ENCODE data around the gene HS6ST3. TPM values are rescaled to one million over a fixed set of nuclear protein-coding genes. Genes with fewer than 3 reads are reported as not detected.
"Not testable (repeated sequence)": the region's sequence is repeated elsewhere in the genome, so short reads cannot be mapped to it uniquely, and the experiment has no call there.

The HS6ST3 gene
- polyA plus RNA-seq, 1 donor: 0.23 TPM

DNA sequence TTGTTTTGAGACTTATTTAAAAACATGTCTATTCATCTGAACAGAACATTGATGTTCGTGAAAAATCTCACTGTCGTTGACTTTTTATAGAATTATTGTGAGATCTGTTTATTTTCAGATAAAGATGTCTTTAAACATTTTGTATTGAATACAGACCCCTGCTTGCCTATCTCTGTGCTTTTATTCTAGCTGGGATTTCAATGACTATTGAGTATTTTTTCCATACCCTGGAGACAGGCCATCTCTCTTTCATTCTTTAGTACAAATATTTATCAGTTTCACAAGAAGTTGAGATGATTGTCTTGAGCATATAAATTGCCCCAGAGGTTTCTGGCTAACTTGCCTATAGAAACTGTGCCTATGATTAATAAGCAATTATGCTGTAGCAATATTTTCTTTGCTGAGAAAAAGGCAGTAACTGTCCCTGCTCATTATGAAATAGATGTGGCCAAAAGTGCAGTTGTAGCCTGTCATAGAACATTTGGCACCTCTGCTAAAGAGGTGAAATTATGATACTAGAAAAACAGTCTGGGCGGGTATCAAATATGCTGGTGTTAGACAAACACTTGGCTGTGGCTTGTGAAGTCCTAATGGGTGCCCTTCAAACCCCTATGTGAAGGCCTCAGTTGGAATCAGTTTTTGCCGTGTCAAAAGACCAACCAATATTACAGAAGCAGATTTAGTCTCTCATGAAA, 360.6 kb downstream of the HS6ST3 start:
- no peak for DNase-seq

DNA sequence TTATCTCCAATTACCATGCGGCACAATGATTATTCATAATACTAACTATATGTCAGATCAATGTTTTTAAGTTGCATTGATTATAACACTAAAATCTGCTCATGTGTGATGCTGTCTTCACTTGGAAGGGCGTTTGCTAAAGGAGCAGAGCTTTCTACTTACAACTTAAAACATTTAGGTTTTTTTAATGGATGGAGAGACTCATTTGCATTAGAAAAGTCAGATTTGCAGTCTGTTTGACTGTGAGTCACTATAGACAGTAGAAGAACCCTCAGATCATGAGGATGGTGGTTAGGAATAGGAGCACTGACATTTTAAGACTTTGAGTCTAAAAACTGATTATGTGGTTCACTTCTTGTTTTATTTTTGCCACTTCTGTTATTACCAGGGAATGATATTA, 364.6 kb downstream of the HS6ST3 start:
- no peak for DNase-seq

DNA sequence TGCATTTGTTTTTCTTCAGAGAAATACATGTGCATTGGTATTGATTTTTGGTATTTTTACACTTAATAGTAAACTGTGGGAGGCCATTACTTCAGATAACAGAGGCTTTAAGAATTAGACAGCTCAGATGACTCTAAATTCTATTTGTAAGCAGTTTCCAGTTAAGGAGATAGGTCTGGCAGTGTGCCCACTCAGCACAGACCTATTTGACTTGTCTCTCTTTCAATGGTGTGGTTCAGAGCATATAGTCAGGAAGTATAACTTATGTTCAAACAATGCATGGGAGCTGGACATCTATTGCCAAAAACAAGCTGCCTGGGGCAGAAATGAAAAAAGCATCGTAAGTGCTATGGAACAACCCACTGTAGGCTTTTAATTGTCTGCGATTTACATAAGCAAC, 370.7 kb downstream of the HS6ST3 start:
- DNase-seq: no peak

DNA sequence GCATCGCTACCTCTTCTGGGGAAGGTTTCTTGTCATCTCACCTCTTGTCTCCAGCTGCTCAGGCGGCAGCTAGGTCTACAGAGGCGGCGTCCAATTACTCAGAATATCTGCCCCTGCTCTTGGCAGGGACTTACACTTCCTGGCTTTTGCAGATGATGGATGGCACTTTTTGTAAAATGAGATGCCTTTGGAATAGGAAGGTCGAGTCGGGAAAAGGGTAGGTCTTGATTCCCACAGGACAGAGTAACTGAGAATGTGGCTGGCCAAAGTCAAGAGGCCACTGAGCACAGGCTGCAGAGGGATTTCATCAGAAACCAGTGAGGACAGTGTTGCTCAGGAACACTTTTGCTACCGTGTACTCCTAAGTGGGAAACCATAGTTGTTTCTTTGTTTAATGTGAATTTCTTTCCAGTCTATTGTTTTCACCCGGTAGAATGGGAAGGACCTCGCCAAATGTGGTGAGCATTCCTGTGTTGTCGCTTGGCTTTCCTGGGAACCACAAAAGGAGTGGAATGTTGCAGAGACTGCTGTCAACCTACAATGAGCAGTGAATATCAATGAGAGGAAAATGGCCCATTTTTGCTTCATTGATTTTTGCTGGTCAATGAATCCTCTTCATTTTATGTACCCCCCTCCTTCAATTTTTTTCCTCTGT, 383.7 kb downstream of the HS6ST3 start:
- DNase-seq: no peak

DNA sequence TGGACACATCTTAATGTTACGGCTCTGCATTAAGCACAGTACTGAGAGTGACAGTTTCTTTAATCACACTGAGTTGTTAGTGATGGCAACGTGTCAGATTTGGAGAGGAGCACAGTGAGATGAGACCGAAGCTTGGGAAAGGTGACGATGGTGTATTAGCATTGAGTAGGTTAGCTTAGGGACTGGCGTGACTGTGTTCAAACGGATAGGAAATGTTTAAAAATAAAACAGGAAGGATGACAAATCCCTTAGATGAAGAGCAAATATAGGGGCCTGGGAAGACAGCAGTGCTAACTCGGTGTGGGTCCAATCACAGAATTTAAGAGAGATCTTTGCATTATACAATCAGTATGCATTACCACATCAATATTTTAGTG, 384.3 kb downstream of the HS6ST3 start:
- DNase-seq: no peak

DNA sequence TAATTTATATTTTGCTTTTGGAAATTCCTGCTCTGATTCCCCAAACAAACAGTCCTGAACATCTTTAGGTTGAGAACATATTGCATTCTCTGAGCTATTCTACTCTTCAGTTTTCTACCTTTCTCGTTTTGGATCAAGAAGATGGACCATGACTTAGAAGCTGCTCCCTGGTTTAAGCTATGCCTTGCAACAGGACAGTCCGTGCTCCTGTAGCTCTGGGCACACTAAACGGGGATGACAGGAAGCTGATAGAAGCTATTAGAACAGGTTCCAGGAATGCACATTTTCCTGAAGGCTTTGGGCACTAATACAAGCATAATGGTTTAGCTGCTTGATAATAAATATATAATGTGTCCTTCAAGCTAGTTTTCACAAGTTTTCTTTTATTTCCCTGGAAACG, 385.2 kb downstream of the HS6ST3 start:
- no peak for DNase-seq

DNA sequence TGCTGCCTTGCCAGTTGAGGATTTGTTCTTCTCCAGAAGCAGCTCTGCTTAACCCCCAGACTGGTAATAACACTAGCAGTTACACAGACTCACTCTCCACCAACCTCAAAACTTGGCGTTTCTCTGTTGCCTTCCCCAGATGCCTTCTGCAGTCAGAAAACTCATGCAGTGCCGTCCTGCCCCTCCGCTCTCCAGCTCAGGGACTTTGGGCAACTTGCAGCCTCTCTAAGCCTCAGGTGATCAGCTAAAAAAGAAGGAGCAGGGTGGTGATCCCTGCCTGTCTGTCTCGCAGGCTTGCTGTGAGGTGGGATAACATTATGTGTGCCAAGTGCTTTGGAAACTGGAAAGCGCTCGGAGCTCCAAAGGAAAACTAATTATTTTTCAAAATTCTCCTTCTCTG, 391.6 kb downstream of the HS6ST3 start:
- no peak for DNase-seq

DNA sequence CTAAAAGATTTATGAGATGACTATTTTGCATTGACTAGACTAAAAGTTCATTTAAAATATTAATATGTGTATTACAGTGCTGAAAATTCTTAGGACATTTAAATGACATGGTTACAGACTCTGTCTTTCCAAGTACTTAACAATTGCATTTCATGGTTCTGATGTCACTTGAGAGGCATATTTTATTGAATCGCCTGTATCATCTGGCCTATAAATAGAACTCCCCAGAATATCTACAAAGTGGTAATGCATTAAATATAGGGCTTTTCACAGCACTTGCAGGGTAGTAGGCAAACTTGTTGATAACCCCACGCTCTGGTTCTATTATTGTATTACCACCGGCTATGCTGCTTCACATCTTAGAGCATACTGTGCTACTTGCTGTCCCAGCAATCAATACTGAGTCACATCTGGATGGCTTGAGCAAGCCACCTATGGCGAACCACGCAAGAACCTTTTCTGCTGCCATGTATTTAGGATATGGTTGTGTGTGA, 400.6 kb downstream of the HS6ST3 start:
- DNase-seq: no peak

DNA sequence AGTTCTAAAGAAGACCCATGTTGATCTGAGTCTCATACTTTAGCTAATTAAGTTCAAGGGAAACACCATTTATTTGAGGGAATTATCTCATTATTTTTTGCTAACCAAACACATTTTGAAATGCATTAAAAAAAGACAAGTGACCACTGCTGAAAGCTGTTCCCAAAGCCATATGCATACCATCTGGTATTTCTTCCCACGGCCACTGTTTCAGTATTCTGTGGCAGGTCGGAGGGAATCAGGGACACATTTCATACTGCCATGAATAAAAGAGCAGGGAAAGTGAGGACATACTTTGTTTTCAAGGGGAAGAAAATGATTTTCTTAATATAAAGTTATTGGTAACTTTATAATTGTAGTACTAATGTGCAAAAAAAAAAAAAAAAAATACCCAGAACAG, 401.2 kb downstream of the HS6ST3 start:
- no peak for DNase-seq

DNA sequence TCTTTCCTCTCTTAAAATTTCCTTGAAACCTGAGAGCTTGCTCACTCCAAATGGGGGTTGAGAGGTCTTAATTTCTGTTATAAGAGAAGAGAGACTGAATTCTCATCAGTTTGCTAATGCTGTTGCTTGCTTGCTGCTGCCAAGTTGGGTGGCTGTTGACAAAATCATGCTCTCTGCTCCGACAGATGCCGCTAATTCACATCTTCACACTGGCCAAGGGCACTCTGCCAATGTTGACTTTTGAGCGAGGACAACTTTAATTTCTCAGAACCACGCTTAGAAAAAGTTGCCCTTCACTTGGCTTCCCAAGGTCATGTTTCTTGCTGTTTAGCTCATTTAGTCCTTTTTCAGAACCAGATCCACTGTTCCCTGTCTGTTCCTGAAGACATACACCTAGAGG, 402.9 kb downstream of the HS6ST3 start:
- DNase-seq: no peak

DNA sequence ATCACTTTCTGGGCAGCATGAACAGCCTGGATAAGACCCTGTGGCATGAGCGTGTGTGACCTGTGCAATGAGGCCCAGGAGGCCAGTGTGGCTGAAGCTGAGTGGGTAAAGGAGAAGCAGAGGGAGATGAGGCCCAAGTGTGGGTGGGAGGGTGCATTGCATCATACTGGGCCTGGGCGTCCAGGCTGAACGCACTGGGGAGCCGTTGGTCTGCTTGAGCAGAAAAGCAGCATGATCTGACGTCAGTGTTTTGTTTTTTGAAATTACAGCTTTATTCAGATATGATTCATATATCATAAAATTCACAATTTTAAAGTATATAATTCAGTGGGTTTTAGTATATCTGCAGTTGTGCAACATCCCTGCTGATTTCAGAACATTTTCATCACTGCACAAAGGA, 409.7 kb downstream of the HS6ST3 start:
- no peak for DNase-seq

DNA sequence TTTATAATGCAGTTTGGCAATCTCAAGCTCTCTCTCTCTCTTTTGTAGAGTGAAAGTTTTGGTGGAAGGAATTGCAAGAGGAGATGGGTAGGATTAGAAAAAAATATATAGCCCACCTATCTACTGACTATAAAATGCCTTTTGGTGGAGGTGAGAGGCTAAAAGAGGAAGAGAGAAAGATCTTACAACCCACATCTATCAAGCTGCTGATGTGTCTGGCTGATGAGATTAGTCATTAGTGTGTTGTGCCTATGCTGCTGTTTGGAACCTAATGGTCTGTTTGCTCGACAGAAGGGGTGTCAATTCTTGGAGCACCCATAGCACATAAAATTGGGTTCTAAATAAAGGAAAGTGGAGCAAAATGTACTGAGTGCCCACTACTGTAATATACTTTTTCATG, 411.0 kb downstream of the HS6ST3 start:
- DNase-seq: no peak

DNA sequence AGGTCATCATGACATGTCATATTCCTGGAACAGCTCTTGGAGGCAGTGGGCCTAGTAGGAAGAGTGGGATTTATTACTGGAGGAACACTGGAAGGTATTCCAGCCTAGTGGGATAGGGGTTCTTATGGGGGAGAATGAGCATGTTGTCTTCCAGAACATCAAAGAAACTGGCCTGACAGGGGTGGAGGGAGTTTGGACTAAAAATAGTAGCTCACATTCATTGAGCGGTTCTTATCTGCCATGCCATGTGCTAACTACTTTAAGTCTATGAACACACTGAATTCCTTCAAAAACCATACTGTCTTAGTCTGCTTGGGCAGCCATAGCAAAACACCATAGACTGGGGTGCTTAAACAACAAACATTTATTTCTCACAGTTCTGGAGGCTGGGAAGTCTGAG, 413.6 kb downstream of the HS6ST3 start:
- no peak for DNase-seq

DNA sequence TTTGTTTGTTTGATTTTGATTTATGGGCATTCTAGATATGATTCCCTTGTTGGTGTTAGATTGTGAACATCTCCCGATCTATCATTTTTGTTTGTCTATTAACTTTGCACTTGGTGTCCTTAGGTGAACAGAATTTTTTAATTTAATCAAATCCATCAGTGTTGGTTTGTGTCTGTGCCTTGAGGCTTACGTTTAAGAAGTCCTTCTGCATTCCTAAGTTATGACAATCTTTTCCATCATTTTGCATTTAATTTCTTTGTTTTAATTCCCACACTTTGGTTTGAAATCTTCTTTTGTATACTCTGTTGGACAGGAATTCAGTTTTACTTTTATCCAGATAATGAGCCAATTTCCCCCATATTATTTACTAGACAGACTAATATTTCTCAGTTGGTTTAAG, 421.7 kb downstream of the HS6ST3 start:
- DNase-seq: no peak

DNA sequence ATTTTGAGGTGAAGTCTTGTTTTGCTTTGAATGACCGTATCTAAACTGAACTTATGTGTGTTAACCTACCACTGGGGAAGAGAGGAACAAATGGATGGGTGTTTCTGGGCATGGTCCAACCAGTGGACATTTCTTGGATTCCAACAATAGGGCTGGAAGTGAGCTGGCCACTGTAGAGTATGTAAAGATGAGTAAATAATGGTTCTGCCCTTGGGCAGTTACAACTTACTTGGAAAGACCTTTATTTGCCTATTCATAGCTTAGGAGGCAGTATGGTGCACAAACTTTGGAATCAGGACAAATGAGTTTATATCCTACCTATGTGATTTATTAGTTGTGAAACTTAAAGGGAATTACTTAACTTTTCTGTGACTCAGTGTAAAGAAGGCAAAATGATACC, 429.5 kb downstream of the HS6ST3 start:
- DNase-seq: no peak

DNA sequence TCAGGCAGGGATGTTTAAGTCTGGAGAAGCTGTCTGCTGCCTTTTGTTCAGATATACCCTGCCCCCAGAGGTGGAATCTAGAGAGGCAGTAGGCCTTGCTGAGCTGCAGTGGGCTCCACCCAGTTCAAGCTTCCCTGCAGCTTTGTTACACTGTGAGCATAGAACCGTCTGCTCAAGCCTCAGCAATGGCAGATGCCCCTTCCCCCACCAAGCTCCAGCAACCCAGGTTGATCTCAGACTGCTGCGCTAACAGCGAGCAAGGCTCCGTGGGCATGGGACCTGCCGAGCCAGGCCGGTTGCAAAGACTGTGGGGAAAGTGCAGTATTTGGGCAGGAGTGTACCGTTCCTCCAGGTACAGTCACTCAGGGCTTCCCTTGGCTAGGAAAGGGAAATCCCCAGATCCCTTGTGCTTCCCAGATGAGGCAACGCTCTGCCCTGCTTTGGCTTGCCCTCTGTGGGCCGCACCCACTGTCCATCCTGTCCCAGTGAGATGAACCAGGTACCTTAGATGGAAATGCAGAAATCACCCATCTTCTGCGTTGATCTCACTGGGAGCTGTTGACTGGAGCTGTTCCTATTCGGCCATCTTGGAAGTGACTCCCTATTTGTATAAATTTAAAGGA, 434.6 kb downstream of the HS6ST3 start:
- not testable (repeated sequence) for DNase-seq

DNA sequence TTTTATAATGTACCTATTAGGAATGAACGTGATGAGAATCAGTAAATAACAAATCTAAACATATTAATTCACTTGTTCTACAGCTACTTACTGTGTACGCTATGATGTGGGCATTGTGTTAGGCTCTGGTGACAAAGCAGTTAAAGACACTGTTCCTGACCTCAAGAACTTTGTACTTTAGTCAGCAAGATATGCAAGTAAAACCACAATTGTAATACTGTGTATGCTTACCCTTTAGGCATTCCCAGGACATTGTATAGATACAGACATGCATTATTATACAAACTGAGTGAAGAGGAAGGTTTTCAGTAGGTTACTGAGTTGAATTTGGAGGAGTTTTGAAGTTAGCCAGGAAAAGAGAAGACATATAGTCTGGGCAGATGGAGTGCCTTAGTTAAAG, 435.8 kb downstream of the HS6ST3 start:
- DNase-seq: no peak

DNA sequence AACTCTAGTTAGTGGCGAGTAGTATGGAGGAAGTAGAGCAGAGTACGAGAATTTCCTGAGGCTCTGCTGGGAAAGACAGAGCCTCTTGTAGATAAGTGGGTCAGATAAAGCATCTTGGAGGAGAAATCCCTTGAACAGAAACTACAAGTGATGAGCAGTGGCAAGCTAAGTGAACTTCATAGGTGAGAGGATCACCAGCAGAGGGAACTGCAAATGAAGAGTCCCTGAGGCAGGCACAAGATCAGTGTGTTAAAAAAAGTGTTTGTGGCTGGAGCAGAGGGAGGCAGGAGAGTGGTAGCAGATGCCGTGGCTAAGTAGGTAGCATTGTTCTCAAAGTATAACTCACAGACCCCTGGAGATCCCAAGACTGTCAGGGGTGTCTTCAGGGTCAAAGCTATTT, 437.6 kb downstream of the HS6ST3 start:
- DNase-seq: no peak

DNA sequence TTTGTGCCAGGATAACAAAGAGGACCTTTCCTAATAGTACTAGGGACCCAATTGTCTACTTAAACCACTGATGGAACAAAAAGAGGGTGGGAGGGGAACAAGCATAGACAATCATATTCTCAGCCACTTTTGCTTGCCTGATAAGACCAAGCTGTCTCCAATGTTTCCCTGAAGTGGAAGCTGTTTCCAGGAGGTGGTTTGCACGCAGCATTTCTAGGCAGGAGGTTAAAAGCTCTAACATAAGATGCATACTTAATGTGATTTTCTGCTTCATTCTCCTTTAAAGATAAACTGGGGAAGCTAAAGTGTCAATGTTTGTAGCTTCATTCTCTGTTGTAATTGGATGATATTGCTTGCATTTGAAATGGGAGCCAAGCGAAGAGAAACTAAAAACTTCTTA, 442.9 kb downstream of the HS6ST3 start:
- DNase-seq: no peak

DNA sequence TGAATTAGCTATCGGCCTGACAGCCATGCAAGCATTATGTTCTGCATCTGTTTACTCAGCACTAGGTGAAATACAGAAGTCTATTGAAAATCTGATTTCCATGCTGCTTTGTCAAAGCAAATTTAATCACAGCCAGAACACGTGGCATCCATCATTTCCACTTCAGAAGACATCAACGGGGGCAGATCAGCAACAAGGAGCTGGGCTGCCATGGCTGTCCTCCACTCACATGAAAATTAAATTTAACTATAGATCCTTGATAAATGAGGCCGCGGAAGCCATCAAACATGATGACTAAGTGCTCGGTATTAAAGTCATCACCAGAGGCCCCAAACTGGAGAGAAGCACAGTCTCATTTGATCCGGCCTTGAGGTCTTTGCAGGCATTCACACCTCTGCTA, 443.5 kb downstream of the HS6ST3 start:
- DNase-seq: no peak

DNA sequence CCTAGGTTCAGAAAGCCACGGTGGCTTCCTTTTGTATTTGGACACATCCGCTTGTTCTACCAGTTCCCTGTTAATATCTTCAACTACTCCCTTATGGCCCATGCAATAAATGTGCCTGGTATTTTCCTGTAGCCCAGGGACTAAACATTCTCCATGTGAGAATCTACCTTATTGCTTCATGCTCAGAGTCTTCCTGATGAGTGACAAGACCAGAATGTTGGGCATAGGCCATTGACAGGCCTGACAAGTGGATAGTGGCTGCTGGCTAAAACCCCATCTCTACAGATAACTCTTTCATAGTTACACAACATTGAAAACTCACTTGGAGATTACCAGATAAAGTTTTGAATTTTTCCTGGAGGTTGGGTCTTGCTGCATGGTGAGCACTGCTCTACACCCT, 449.9 kb downstream of the HS6ST3 start:
- DNase-seq: no peak

DNA sequence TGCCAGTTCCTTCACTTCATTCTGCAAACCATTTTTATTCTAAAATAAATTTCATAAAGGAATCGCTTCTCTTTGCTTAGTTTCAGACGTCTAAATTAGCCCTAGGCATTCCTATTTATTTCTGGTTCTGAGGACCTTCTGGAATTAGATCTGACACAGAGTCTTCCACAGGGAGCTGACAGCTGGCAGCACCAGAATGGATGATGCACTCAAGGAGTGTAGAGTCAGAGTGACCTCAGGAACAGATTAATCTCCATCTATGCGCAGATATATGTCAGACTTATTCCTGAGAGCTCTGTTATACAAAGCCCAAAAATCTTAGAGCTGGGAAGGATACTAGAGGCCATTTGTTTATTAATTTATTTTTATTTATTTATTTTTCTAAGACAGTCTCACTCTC, 450.8 kb downstream of the HS6ST3 start:
- DNase-seq: no peak

DNA sequence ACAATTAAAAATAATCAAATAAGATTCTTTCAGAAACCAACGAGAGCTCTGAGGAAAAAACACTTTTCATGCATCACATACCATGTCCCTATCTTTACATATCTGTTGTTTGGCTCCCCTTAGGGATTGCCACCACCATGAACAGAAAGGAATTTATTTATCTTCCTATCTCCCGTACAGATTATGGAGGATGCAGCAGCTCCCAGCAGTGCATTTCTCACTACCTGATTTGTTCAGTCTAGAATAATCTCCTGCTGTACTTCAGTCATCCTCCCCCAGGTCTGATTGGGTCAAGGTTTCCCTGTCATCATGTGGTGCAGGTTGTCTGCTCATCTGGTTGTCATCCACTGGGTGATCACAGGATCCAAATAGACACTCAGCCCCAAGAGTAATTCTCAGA, 453.1 kb downstream of the HS6ST3 start:
- DNase-seq: no peak

DNA sequence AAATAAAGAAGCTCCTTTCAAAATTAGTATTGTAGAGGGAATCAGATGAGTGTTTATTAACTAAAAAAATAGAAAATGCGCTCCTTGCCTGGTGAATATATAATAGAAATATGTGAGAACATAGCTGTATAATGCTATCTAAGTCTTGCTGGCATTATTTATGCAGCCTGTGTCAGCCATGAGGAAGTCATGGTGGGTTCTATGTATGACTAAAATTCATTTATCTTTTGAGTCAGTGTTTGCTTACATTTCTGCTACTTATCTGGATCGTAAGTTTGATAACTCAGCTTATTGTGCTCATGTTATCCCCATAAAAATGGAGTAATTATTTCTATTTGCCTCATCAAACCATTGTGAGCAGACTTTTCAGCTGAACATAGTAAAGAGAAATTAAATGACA, 455.1 kb downstream of the HS6ST3 start:
- no peak for DNase-seq

Data from hindlimb muscle (tissue), 1 donor.